MG63 (cell line): ENCODE results near the gene WDR64. TPM values are rescaled to one million over a fixed set of nuclear protein-coding genes. Genes with fewer than 3 reads are reported as not detected.
A peak's percentile ranks its signal among the peaks of the same experiment; 100 is the strongest.
"Not testable (repeated sequence)": the region's sequence is repeated elsewhere in the genome, so short reads cannot be mapped to it uniquely, and the experiment has no call there.

ENCODE experiments used
- DNase-seq: peaks from one replicate; pipeline ENCODE4 v3.0.0-alpha.2; 2020
- H3K27me3 ChIP-seq: fragments of 250-450 bp; sonication (Bioruptor Pico); 2 replicates; pipeline ENCODE4 v1.5.1; 2020; ENCODE audit warnings: mild to moderate bottlenecking, moderate library complexity
- H3K36me3 ChIP-seq: fragments of 250-450 bp; sonication (Bioruptor Pico); 2 replicates; pipeline ENCODE4 v1.5.1; 2020; ENCODE audit warnings: mild to moderate bottlenecking, moderate library complexity
- H3K4me3 ChIP-seq: fragments of 250-450 bp; sonication (Bioruptor Pico); 2 replicates; pipeline ENCODE4 v1.5.1; 2020; ENCODE audit warnings: mild to moderate bottlenecking, moderate library complexity
- H3K9me3 ChIP-seq: fragments of 250-450 bp; sonication (Bioruptor Pico); 2 replicates; pipeline ENCODE4 v1.5.1; 2020; ENCODE audit warnings: mild to moderate bottlenecking, moderate library complexity
- total RNA-seq: library from RNA; depleted of rRNA; stranded (reverse); fragments of >200 nt; shearing (Covaris generic); gene quantifications from 2 replicates; pipeline ENCODE4 v1.2.3, GENCODE V29; 2014; ENCODE audit warnings: low replicate concordance

Gene WDR64
- total RNA-seq, 1 experiment from 2014 or later: not detected

- DNase-seq: no peak
- H3K9me3 ChIP-seq: no peaks in the 10 kb centered on the region
- H3K27me3 ChIP-seq: no peaks in the 10 kb centered on the region
- no peaks in the 10 kb centered on the region for H3K36me3 ChIP-seq
- H3K4me3 ChIP-seq: peak overlapping the region; percentile 47
Measured at GRCh38 chr1:241640867-241641622, 11.0 kb upstream of the WDR64 start.

DNA sequence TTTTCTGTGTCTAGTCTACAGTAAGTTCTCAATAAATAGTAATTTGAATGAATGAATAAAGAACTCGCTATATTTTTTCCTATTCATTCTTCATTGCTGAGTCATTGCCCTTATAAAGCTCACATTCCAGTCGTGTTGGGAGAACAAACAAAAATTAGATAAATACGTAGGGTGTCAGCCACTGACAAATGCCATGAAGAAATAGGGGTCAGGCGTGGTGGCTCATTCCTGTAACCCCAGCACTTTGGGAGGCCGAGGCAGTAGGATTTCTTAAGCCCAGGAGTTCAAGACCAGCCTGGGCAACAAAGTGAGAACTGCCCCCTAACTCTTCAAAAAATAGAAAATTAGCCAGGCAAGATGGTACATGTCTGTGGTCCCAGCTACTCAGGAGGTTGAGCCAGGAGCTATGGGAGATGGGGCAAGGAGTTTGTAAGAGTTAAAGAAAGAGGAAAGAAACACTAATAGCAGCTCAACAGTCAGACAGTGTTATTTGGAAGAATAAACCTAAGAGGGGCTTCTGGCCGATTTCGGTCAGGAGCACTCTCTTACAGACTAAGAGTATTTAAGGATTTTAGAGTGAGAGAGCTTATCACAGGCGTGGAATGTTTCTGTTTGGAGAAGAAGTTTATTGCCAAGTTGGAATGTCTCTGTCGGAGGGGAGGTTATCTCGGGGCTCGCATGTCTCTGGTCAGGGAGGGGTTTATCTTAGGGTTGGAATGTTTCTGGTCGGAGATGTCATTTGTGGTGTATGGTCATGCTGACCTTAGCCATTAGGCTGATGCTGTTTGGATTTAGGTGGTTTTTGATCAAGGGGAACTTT, 10.1 kb upstream of the WDR64 start:
- Histone ChIP-seq H3K27me3 (no peaks in the 10 kb centered on the region), H3K9me3 (no peaks in the 10 kb centered on the region), H3K36me3 (no peaks in the 10 kb centered on the region), H3K4me3 (no peak overlapping the region)
- no peak for DNase-seq

DNA sequence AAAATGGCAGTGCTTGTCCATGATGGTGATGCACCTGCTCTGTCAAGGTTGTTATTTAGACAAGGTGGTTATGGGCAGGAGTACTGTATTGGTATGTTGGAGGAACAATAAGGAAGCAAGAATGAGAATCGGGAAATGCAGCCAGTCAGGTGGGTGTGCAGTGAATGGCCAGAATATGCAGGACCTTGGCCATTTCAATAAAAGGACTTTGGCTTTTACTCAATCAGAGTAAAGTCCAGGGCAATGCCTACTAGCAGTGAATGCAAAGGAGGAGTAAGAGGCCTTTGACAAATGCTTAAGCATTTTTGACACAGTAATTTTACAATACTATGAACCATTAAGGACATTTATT, 9.5 kb upstream of the WDR64 start:
- Histone ChIP-seq H3K9me3 (no peaks in the 10 kb centered on the region), H3K36me3 (no peaks in the 10 kb centered on the region), H3K27me3 (no peaks in the 10 kb centered on the region), H3K4me3 (no peak overlapping the region)
- DNase-seq: no peak

DNA sequence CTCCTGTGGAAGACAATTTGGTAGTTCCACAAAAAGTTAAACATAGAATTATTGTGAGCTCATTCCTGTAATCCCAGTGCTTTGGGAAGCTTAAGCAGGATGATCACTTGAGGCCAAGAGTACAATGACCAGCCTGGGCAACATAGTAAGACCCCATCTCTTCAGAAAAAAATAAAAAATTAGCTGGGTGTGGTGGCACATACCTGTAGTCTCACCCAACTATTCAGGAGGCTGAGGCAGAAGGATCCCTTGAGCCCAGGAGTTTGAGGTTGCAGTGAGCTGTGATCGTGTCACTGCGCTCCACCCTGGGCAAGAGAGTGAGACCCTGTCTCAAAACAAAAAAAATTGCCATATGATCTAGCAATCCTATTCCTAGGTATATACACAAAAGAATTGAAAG, 7.8 kb upstream of the WDR64 start:
- no peaks in the 10 kb centered on the region for H3K36me3 ChIP-seq
- DNase-seq: no peak

DNA sequence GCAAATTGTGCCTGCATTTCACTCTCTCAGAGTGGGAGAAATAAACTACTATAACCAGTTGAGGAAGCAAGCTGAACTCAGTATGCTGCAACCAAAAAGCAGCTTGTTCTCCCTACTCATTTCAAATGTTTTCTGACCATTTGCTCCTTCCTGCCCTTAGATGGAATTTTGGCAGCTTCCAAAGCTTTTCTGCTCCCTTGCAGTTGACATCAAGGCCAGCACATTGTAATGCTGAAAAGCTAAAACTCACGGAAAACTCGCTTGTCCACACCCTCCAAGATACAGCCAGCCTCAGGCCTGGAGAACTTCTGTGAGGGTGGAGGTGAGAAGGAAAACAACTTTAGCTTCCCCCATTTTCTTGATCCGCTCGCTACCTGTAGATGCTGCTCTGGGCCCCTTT, 6.9 kb upstream of the WDR64 start:
- no peak for DNase-seq
- Histone ChIP-seq H3K36me3 (no peaks in the 10 kb centered on the region), H3K9me3 (no peaks in the 10 kb centered on the region), H3K4me3 (no peak overlapping the region), H3K27me3 (no peaks in the 10 kb centered on the region; the same call in 1 of the 2 replicates)

More for the DNA sequence above, 7.8 kb upstream of the WDR64 start:
- Histone ChIP-seq H3K9me3 (no peaks in the 10 kb centered on the region), H3K27me3 (no peaks in the 10 kb centered on the region), H3K4me3 (no peak overlapping the region)

DNA sequence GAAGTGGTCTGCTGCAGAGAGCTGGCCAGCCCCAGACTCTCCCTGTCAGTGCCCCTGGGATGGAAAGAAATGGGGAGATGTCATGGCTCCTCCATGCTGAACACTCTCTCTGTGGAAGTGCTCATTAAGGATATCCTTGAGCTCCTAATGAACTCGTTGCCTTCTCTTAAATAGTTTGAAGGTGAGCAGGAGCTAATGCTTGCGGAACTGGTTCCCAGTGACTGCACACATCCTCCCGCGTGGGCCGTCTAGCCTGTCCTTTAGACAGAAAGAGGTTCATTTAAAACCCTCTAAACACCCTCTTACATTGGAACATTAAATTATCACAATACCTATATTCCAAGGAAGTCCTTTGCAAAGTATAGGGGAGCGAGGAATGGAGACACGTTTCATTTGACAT, 5.9 kb upstream of the WDR64 start:
- Histone ChIP-seq H3K27me3 (no peaks in the 10 kb centered on the region; the same call in 1 of the 2 replicates), H3K36me3 (no peaks in the 10 kb centered on the region), H3K9me3 (no peaks in the 10 kb centered on the region), H3K4me3 (no peak overlapping the region)
- DNase-seq: no peak

- peaks cover 3% of the 10 kb centered on the region; the same call in 1 of the 2 replicates for H3K27me3 ChIP-seq
- no peaks in the 10 kb centered on the region for H3K36me3 ChIP-seq
- no peak for DNase-seq
- H3K4me3 ChIP-seq: no peak overlapping the region
- H3K9me3 ChIP-seq: no peaks in the 10 kb centered on the region
Measured at GRCh38 chr1:241647658-241648057, 4.4 kb upstream of the WDR64 start.

DNA sequence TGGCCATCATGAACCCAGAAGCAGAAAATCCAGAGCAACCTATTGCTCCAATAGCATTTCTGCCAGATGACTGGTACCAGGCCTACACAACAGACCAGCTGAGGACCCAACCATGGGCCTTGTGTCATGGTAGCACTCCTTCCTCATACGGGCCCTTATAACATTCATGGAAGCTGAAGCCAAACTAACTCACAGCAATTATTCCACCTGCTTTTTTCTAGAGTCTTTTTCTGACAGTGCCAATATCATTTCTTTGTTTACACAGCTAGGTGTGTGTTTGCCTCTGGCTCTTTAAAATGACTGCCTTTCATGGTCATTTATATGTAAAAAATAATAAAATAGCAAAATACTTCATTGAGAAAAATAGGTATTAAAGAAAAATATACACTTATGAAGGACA, 3.9 kb upstream of the WDR64 start:
- no peaks in the 10 kb centered on the region for H3K36me3 ChIP-seq
- H3K4me3 ChIP-seq: no peak overlapping the region
- no peaks in the 10 kb centered on the region for H3K9me3 ChIP-seq
- peaks cover 3% of the 10 kb centered on the region; the same call in 1 of the 2 replicates for H3K27me3 ChIP-seq
- DNase-seq: no peak

GRCh38 chr1:241654019-241654418, 1.9 kb downstream of the WDR64 start:
- DNase-seq: no peak
- Histone ChIP-seq H3K36me3 (no peaks in the 10 kb centered on the region), H3K27me3 (peaks cover 3% of the 10 kb centered on the region; the same call in 1 of the 2 replicates), H3K4me3 (no peak overlapping the region), H3K9me3 (no peaks in the 10 kb centered on the region)

GRCh38 chr1:241654641-241655040, 2.6 kb downstream of the WDR64 start:
- no peaks in the 10 kb centered on the region for H3K36me3 ChIP-seq
- no peak overlapping the region for H3K4me3 ChIP-seq
- no peak for DNase-seq
- H3K9me3 ChIP-seq: no peaks in the 10 kb centered on the region
- H3K27me3 ChIP-seq: peaks cover 3% of the 10 kb centered on the region; the same call in 1 of the 2 replicates

GRCh38 chr1:241658081-241658793, 6.2 kb downstream of the WDR64 start:
- Histone ChIP-seq H3K9me3 (no peaks in the 10 kb centered on the region), H3K27me3 (no peaks in the 10 kb centered on the region), H3K36me3 (no peaks in the 10 kb centered on the region), H3K4me3 (no peak overlapping the region)
- no peak for DNase-seq

- not testable (repeated sequence) for H3K27me3 ChIP-seq, H3K36me3 ChIP-seq, H3K9me3 ChIP-seq, H3K4me3 ChIP-seq, DNase-seq
Measured at GRCh38 chr1:241659016-241659415, 6.9 kb downstream of the WDR64 start.

- H3K27me3 ChIP-seq: no peaks in the 10 kb centered on the region
- no peak overlapping the region for H3K4me3 ChIP-seq
- no peaks in the 10 kb centered on the region for H3K9me3 ChIP-seq
- DNase-seq: no peak
- H3K36me3 ChIP-seq: no peaks in the 10 kb centered on the region
Measured at GRCh38 chr1:241660424-241660972, 8.4 kb downstream of the WDR64 start.

DNA sequence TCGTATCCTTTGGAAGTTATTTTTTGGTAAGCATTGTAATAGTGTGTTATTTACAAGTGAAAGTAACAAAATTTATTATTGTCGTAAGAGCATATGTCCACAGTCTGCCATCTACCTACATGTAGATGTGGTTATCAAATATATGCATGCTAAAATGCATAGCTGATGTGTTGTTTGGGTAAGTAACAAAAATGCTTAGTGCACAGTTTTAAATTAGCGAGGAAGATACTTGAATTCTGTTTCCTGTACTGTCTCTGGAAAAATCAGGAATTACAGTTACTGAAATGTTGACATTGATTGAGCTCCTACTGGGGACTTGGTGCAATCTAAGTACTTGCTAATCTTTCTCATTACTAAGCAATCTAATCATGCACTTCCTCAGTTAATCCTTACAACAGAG, 14.3 kb downstream of the WDR64 start:
- Histone ChIP-seq H3K4me3 (no peak overlapping the region), H3K9me3 (no peaks in the 10 kb centered on the region), H3K36me3 (no peaks in the 10 kb centered on the region), H3K27me3 (no peaks in the 10 kb centered on the region)
- no peak for DNase-seq

DNA sequence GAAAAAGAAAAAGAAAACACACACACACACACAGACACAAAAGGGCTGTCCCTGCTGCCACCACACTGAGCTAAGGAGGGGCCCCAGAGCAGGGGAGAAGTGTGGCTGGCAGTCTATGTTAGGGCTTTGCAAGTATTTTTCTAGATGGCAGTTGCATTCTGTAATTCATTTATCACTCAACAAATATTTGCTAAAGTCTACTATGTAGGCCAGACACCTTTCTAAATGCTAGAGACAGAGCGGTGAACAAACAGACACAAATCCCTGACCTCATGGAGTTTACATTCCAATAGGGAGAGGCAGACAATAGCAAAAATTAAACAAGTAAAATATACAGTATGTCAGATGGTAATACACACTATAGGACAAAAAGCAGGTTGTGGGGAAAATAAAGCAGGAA, 20.2 kb downstream of the WDR64 start:
- Histone ChIP-seq H3K4me3 (no peak overlapping the region), H3K9me3 (no peaks in the 10 kb centered on the region), H3K36me3 (no peaks in the 10 kb centered on the region), H3K27me3 (no peaks in the 10 kb centered on the region)
- DNase-seq: no peak

DNA sequence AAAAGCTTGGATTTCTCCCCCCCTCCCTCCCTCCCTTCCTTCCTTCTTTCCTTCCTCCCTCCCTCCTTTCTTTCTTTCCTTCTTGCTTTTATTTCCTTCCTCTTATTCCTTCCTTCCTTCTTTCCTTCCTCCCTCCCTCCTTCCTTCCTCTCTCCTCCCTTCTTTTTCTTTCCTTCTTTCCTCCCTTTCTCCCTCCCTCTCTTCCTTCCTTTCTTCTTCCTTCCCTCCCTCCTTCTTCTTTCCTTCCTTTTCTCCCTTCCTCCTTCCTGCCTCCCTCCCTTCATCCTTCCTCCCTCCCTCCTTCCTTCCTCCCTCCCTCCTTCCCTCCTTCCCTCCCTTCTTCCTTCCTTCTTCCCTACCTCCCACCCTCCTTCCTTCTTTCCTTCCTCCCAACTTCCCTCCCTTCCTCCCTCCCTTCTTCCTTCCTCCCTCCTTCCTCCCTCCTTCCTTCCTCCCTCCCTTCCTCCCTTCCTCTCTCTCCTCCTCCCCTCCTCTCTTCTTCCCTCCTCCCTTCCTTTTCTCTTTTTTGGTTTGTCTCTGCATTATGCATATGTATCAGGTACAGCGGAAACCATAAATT, 22.8 kb downstream of the WDR64 start:
- no peak for DNase-seq
- no peaks in the 10 kb centered on the region for H3K9me3 ChIP-seq
- H3K4me3 ChIP-seq: no peak overlapping the region
- no peaks in the 10 kb centered on the region for H3K36me3 ChIP-seq
- H3K27me3 ChIP-seq: no peaks in the 10 kb centered on the region

DNA sequence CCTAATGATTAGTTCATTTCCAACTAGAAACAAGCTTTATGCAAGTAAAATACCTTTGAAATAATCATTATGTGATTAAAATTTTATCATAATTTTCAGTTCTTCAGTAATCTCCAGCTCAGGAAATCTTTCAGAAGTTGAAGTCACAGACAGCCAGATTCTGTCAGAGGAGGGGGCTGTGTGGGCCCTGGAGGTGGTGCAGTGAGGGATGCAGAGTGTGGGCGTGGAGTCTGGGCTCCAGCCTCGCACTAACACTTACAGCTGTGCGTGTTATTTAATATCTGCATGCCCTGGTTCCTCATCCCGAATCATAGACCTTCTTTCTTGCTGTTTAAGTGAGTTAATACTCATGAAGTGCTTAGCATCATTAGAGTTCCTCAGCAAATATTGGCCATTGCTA, 23.9 kb downstream of the WDR64 start:
- no peak overlapping the region for H3K4me3 ChIP-seq
- H3K27me3 ChIP-seq: no peaks in the 10 kb centered on the region
- DNase-seq: no peak
- no peaks in the 10 kb centered on the region for H3K36me3 ChIP-seq
- no peaks in the 10 kb centered on the region for H3K9me3 ChIP-seq
